ENCODE measurements around the gene MYO3B. TPM values are rescaled to one million over a fixed set of nuclear protein-coding genes. Genes with fewer than 3 reads are reported as not detected.
A peak's percentile ranks its signal among the peaks of the same experiment; 100 is the strongest.

The MYO3B gene
- total RNA-seq, 4 donors from 2014 or later = 6.0 to 7.4 (median 7.2) TPM

DNA sequence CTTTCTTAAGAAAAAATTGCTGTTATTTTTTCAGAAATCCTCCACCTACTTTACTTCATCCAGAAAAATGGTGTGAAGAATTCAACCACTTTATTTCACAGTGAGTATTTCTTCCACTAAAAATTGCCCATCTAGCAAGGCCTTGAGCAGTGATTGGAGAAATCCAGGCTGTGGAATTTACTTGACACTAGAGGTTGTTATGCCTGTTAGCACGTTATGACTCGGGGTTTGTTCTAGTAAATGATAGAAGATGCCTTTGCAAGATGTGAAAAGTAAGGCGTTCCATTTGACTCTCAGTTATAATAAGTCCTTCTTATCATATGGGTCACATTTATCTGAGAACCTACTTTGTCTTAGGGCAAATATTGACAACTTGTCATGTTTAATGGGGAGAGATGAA lies 157.4 kb downstream of the MYO3B start:
- 67 to 70% methylated on average over 3 of the region's 3 CpGs for WGBS, 2 donors
- intact Hi-C loops (cut with DNase I) = no loop called here
- TF ChIP-seq POLR2A (IDR thresholded peaks at IDR 0.05) = no peak
- no peak for TF ChIP-seq CTCF (IDR thresholded peaks at IDR 0.05)

GRCh38 chr2:170336408-170336807 lies 158.5 kb downstream of the MYO3B start:
- 95 to 96% methylated on average over 2 of the region's 2 CpGs for WGBS, 2 donors
- TF ChIP-seq POLR2A (IDR thresholded peaks at IDR 0.05) (no peak), CTCF (IDR thresholded peaks at IDR 0.05) (no peak)
- intact Hi-C loops (cut with DNase I) = no loop called here
- Histone ChIP-seq H3K9me3 (no peaks in the 10 kb centered on the region), H3K4me1 (peaks cover 0 to 9% of the 10 kb centered on the region in 2 donors), H3K36me3 (no peaks in the 10 kb centered on the region), H3K4me3 (replicated peaks in 1 of 3) (no peak overlapping the region), H3K27ac (no peak overlapping the region), H3K27me3 (no peaks in the 10 kb centered on the region)
- no peak for DNase-seq

More for the DNA sequence above, 157.4 kb downstream of the MYO3B start:
- peaks cover 0 to 9% of the 10 kb centered on the region in 2 donors for H3K4me1 ChIP-seq
- H3K9me3 ChIP-seq = no peaks in the 10 kb centered on the region
- H3K27ac ChIP-seq = no peak overlapping the region
- no peak for DNase-seq
- no peak overlapping the region for H3K4me3 ChIP-seq (replicated peaks in 1 of 3)
- no peaks in the 10 kb centered on the region for H3K36me3 ChIP-seq
- H3K27me3 ChIP-seq = no peaks in the 10 kb centered on the region

- Histone ChIP-seq H3K27me3 (no peaks in the 10 kb centered on the region), H3K27ac (no peak overlapping the region)
Measured at GRCh38 chr2:170336916-170337315, 159.0 kb downstream of the MYO3B start.

DNA sequence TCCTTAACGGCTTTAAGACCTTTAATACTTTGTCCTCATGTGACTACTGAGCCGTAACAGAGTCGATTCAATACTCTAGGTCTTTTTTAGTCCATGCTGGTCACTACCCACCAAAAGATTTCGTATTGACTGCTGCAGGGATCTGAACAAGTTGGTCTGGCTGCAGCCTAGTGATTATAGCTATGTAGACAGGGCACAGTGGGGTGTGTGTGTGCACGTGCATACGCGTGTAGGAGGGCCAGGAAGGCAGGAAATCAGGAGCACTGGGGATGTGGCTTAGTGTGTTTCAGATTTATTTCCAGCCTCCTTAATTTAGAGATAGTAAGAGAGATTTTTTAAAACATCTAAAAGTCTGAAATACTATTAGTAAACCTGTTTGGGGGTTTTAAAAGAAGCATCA lies 161.4 kb downstream of the MYO3B start:
- Histone ChIP-seq H3K36me3 (no peaks in the 10 kb centered on the region), H3K27ac (no peak overlapping the region), H3K4me3 (replicated peaks in 1 of 3) (no peak overlapping the region), H3K27me3 (no peaks in the 10 kb centered on the region), H3K9me3 (no peaks in the 10 kb centered on the region), H3K4me1 (peaks cover 0 to 9% of the 10 kb centered on the region in 2 donors)
- peak; percentile 5 to 41 for DNase-seq
- WGBS, 2 donors = 30 to 39% methylated on average over 7 of the region's 7 CpGs
- no peak for TF ChIP-seq CTCF (IDR thresholded peaks at IDR 0.05)
- TF ChIP-seq POLR2A (IDR thresholded peaks at IDR 0.05) = no peak
- intact Hi-C loops (cut with DNase I) = no loop called here

More at GRCh38 chr2:170336916-170337315, 159.0 kb downstream of the MYO3B start:
- H3K9me3 ChIP-seq = no peaks in the 10 kb centered on the region
- intact Hi-C loops (cut with DNase I) = no loop called here
- no peak for TF ChIP-seq CTCF (IDR thresholded peaks at IDR 0.05)
- TF ChIP-seq POLR2A (IDR thresholded peaks at IDR 0.05) = no peak
- no peaks in the 10 kb centered on the region for H3K36me3 ChIP-seq
- WGBS, 2 donors = 81 to 85% methylated on average over 2 of the region's 2 CpGs
- H3K4me1 ChIP-seq = peaks cover 0 to 9% of the 10 kb centered on the region in 2 donors
- no peak overlapping the region for H3K4me3 ChIP-seq (replicated peaks in 1 of 3)
- DNase-seq = no peak

DNA sequence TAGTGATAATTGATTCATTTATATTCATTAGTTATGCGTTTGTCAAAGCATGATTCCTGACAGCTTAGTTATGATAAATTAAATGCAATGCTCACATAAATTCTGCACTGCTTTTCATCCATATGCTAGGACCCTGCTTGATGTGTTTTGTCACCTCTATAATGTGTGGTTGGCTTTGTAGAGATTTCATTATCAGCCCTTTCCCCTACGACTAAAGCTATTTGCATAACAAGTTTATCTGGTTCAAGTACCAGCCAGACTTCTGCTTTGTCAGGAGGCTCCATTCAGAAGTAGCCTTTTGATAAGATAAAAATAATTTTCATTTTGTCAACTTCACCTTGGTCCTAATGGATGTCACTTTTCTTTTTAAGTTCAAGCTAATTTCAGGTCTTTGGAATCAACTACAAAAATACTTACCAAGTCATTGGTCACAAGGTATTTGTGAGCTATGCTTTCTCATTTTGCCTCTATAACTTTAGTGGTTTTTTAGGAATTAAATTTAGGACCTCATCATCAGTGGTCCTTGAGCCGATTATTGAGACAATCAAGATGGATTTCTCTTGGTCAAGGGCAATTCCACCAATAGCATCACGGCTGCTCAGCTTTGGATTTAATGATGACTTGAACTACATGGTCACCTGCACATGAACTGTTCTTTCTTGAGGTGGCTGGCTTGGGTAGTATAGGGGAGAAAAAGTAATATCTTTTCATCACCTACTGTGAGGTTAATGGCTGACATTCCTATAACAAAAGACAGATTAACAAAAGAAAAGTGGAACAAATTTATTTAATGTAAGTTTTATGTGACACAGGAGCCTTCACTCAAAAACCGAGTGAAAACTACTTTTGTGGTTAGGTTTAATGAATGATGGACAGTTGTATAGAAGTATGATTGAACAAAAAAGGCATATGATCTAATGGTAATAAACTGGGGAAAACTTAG lies 162.1 kb downstream of the MYO3B start:
- Histone ChIP-seq H3K4me3 (replicated peaks in 1 of 3) (no peak overlapping the region), H3K27me3 (no peaks in the 10 kb centered on the region), H3K9me3 (no peaks in the 10 kb centered on the region), H3K4me1 (peaks cover 0 to 9% of the 10 kb centered on the region in 2 donors), H3K27ac (no peak overlapping the region), H3K36me3 (no peaks in the 10 kb centered on the region)
- no peak for TF ChIP-seq POLR2A (IDR thresholded peaks at IDR 0.05)
- TF ChIP-seq CTCF (IDR thresholded peaks at IDR 0.05) = no peak
- WGBS, 2 donors = 62 to 69% methylated on average over 5 of the region's 5 CpGs
- DNase-seq = no peak
- intact Hi-C loops (cut with DNase I) = no loop called here
